Measurements from ENCODE around the gene PLEKHH2. TPM values are rescaled to one million over a fixed set of nuclear protein-coding genes. Genes with fewer than 3 reads are reported as not detected.
A peak's percentile ranks its signal among the peaks of the same experiment; 100 is the strongest.
"Not testable (repeated sequence)": the region's sequence is repeated elsewhere in the genome, so short reads cannot be mapped to it uniquely, and the experiment has no call there.

The PLEKHH2 gene
- total RNA-seq, 1 experiment from 2014 or later = 21.2 TPM

- H3K36me3 Mint-ChIP-seq (ENCODE audit: insufficient read depth, unreplicated experiment) = no peaks in the 10 kb centered on the region
- H3K9me3 Mint-ChIP-seq (ENCODE audit: low read depth, unreplicated experiment) = no peaks in the 10 kb centered on the region
- no peak for DNase-seq
- H3K4me3 Mint-ChIP-seq (ENCODE audit: low read depth, unreplicated experiment) = no peak overlapping the region
- no TSS peak for BruUV-seq (replicated peaks)
- intact Hi-C loops (cut with micrococcal nuclease; ENCODE audit: unreplicated experiment) = no loop called here
- H3K27ac Mint-ChIP-seq (ENCODE audit: unreplicated experiment) = no peak overlapping the region
- CTCF ChIA-PET = interaction anchor here (0.7 kb wide), 1 partner anchor 40 kb away, joined by 4 read pairs; no protein-coding TSS in a partner anchor
- H3K27me3 Mint-ChIP-seq (ENCODE audit: unreplicated experiment) = no peaks in the 10 kb centered on the region
- H3K4me1 Mint-ChIP-seq (ENCODE audit: low read depth, unreplicated experiment) = no peaks in the 10 kb centered on the region
- no peak for TF ChIP-seq CTCF (IDR thresholded peaks at IDR 0.05; ENCODE audit: unreplicated experiment)
These were observed 48.3 kb downstream of the PLEKHH2 start for GRCh38 chr2:43685357-43685756.

DNA sequence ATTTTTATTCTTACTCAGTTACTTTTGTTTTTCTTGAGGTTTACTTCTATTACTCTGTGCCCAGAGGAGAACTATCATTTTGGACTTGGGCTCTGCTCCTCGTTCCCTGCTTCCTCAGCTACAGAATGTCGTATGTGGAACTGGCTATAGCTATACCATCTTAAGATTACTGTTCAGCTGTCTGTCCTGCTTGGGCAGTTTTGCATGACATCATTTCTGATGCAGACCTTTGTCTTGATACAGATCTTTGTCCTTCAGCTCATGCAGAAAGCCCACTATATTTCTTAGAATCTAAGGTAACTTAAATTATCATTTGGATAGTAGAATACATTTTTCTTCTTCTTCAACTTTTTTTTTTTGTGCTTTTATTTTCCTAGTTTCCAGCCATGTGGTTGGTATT, 52.9 kb downstream of the PLEKHH2 start:
- no peaks in the 10 kb centered on the region for H3K4me1 Mint-ChIP-seq (ENCODE audit: low read depth, unreplicated experiment)
- H3K4me3 Mint-ChIP-seq (ENCODE audit: low read depth, unreplicated experiment) = no peak overlapping the region
- H3K27me3 Mint-ChIP-seq (ENCODE audit: unreplicated experiment) = no peaks in the 10 kb centered on the region
- H3K27ac Mint-ChIP-seq (ENCODE audit: unreplicated experiment) = no peak overlapping the region
- no peaks in the 10 kb centered on the region for H3K36me3 Mint-ChIP-seq (ENCODE audit: insufficient read depth, unreplicated experiment)
- TF ChIP-seq CTCF (IDR thresholded peaks at IDR 0.05; ENCODE audit: unreplicated experiment) = no peak
- CTCF ChIA-PET = no interaction called here
- DNase-seq = no peak
- BruUV-seq (replicated peaks) = no TSS peak
- intact Hi-C loops (cut with micrococcal nuclease; ENCODE audit: unreplicated experiment) = loop anchor here (10.0 kb wide), 1 partner anchor 45 kb away; no protein-coding TSS in a partner anchor
- H3K9me3 Mint-ChIP-seq (ENCODE audit: low read depth, unreplicated experiment) = no peaks in the 10 kb centered on the region

- Mint-ChIP-seq H3K9me3 (ENCODE audit: low read depth, unreplicated experiment) (no peaks in the 10 kb centered on the region), H3K27ac (ENCODE audit: unreplicated experiment) (no peak overlapping the region), H3K36me3 (ENCODE audit: insufficient read depth, unreplicated experiment) (no peaks in the 10 kb centered on the region), H3K27me3 (ENCODE audit: unreplicated experiment) (no peaks in the 10 kb centered on the region), H3K4me3 (ENCODE audit: low read depth, unreplicated experiment) (no peak overlapping the region), H3K4me1 (ENCODE audit: low read depth, unreplicated experiment) (no peaks in the 10 kb centered on the region)
- BruUV-seq (replicated peaks) = no TSS peak
- no peak for TF ChIP-seq CTCF (IDR thresholded peaks at IDR 0.05; ENCODE audit: unreplicated experiment)
- intact Hi-C loops (cut with micrococcal nuclease; ENCODE audit: unreplicated experiment) = loop anchor here (10.0 kb wide), 1 partner anchor 48 kb away; no protein-coding TSS in a partner anchor
- CTCF ChIA-PET = no interaction called here
- no peak for DNase-seq
These were observed 55.5 kb downstream of the PLEKHH2 start for GRCh38 chr2:43692428-43692994.

DNA sequence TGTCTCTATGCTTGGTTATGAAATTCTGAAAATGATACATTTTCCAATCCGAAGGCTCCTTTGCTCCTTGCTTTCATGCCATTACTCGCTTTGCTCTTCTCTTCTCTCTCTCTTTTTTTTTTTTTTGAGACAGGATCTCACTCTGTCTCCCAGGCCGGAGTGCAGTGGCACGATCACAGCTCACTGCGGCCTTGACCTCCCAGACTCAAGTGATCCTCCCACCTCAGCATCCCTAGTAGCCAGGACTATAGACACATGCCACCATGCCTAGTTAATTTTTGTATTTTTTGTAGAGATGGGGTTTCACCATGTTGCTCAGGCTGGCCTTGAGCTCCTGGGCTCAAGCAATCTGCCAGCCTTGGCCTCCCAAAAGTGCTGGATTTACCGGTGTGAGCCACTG, 61.1 kb downstream of the PLEKHH2 start:
- CTCF ChIA-PET = interaction anchor here (0.7 kb wide), 1 partner anchor 15 kb away, joined by 5 read pairs; no protein-coding TSS in a partner anchor
- intact Hi-C loops (cut with micrococcal nuclease; ENCODE audit: unreplicated experiment) = loop anchor here (10.0 kb wide), 1 partner anchor 53 kb away; no protein-coding TSS in a partner anchor
- not testable (repeated sequence) for H3K9me3 Mint-ChIP-seq (ENCODE audit: low read depth, unreplicated experiment); H3K36me3 Mint-ChIP-seq (ENCODE audit: insufficient read depth, unreplicated experiment); H3K27me3 Mint-ChIP-seq (ENCODE audit: unreplicated experiment); H3K4me3 Mint-ChIP-seq (ENCODE audit: low read depth, unreplicated experiment); H3K27ac Mint-ChIP-seq (ENCODE audit: unreplicated experiment); DNase-seq; BruUV-seq (replicated peaks); H3K4me1 Mint-ChIP-seq (ENCODE audit: low read depth, unreplicated experiment)

DNA sequence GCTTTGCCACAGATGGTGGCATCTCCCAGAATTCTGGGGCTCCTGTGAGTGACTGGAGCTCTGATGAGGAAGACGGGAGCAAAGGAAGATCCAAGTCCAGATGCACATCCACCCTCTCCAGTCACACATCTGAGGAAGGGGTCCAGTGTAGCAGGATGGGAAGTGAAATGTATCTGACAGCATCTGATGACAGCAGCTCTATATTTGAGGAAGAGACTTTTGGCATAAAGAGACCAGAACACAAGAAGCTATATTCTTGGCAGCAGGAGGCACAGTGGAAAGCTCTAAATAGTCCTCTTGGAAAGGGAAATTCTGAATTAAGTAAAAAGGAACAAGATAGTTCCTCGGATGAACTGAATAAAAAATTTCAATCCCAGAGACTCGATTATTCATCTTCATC, 62.7 kb downstream of the PLEKHH2 start:
- Mint-ChIP-seq H3K27ac (ENCODE audit: unreplicated experiment) (no peak overlapping the region), H3K36me3 (ENCODE audit: insufficient read depth, unreplicated experiment) (no peaks in the 10 kb centered on the region), H3K9me3 (ENCODE audit: low read depth, unreplicated experiment) (no peaks in the 10 kb centered on the region), H3K4me3 (ENCODE audit: low read depth, unreplicated experiment) (no peak overlapping the region), H3K27me3 (ENCODE audit: unreplicated experiment) (no peaks in the 10 kb centered on the region), H3K4me1 (ENCODE audit: low read depth, unreplicated experiment) (no peaks in the 10 kb centered on the region)
- TSS peak; percentile 26 for BruUV-seq (replicated peaks)
- DNase-seq = no peak
- intact Hi-C loops (cut with micrococcal nuclease; ENCODE audit: unreplicated experiment) = loop anchor here (10.0 kb wide), 1 partner anchor 55 kb away; no protein-coding TSS in a partner anchor
- TF ChIP-seq CTCF (IDR thresholded peaks at IDR 0.05; ENCODE audit: unreplicated experiment) = no peak
- CTCF ChIA-PET = no interaction called here
